PFSK-1 (cell line): ENCODE data around the gene RPS24.

Source experiments
- FOXP2 ChIP-seq: optimal IDR thresholded peaks from 2 replicates; pipeline ENCODE3; 2011; ENCODE audit warnings: borderline replicate concordance, control low read depth, inconsistent platforms; ENCODE audit not compliant: insufficient read depth; ENCODE audit errors: extremely low read length, extremely low read depth
- POLR2AphosphoS5 ChIP-seq: IDR thresholded peaks from 2 replicates; pipeline ENCODE4 v1.6.1; 2012; ENCODE audit warnings: low read depth, mild to moderate bottlenecking, control low read depth, low read length, moderate library complexity
- REST ChIP-seq, 2 experiments: IDR thresholded peaks; 2 replicates each; pipeline versions ENCODE4 v1.6.1 to v1.8.0; 2011 to 2012; ENCODE audit warnings: low read depth in 2 of 2, low read length in 2 of 2, control low read depth in 1 of 2, inconsistent platforms in 1 of 2, mild to moderate bottlenecking in 1 of 2, moderate library complexity in 1 of 2; ENCODE audit not compliant: insufficient read depth in 1 of 2
- SIN3A ChIP-seq: IDR thresholded peaks from 2 replicates; pipeline ENCODE4 v1.6.1; 2012; ENCODE audit warnings: mild to moderate bottlenecking, low read length, moderate library complexity, borderline replicate concordance; ENCODE audit not compliant: insufficient read depth
- TAF1 ChIP-seq: IDR thresholded peaks from 2 replicates; pipeline ENCODE4 v1.6.1; 2012; ENCODE audit warnings: low read length, control low read depth, borderline replicate concordance; ENCODE audit not compliant: insufficient read depth

Gene RPS24

DNA sequence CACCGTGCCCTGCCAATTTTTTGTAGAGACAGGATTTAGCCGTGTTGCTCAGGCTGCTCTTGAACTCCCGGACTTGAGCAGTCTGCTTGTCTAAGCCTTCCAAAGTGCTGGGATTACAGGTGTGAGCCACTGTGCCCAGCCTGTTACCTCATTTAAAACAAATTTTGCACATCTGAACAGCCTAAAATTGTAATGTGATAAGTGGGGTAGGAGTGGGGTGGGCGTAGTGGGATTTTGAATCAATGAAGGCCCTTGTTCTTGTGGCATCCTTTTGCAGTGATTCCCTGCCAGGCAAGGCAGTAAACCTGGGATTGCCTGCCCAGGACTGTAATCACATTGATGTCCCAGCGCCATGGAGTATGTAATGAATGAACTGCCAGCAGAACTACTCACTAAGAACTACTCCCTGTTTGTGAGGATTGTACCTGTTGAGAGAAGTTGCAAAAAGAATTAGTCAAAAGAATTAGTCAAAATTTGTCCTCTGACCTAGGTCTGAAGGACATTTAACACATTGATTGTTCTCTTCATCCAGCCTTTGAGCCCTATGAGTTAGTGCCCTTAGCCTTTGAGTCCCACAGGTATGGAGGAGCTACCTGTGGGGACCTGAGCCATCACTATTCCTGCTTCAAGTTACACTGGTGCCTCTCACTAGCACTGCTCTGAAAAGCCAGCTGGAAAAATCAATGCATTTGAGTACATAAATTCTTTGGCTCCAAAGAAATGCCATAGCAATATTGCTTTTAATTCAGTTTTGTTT is 5.3 kb downstream of the RPS24 start:
- TF ChIP-seq FOXP2 (no peak), REST (IDR thresholded peaks at IDR 0.05; ENCODE audit: insufficient read depth in 1 of 2, low read depth in 2 of 2, low read length in 2 of 2) (no peak), TAF1 (no peak), SIN3A (no peak), POLR2AphosphoS5 (no peak; the same call in 1 of the 2 replicates)

DNA sequence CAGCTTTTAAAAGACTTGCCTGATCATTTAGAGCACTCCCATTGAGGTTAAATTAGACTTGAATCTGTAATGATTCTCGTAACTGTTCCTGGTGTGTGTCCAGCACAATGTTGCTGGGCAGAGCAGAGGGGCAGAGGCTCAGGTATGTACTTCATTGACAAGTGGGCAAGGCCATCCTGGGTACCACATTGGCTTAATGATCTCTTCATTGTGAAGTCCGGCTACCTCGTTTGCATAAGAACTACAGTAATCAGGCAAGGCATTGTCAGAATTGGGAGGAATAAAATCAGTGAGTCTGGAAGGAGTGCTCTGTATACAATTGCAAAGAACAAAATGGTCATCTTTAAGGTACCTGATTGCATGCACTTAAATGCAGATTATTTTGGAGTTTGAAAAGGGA is 6.1 kb downstream of the RPS24 start:
- TF ChIP-seq FOXP2 (no peak), POLR2AphosphoS5 (peak; percentile 31; the same call in 1 of the 2 replicates)

DNA sequence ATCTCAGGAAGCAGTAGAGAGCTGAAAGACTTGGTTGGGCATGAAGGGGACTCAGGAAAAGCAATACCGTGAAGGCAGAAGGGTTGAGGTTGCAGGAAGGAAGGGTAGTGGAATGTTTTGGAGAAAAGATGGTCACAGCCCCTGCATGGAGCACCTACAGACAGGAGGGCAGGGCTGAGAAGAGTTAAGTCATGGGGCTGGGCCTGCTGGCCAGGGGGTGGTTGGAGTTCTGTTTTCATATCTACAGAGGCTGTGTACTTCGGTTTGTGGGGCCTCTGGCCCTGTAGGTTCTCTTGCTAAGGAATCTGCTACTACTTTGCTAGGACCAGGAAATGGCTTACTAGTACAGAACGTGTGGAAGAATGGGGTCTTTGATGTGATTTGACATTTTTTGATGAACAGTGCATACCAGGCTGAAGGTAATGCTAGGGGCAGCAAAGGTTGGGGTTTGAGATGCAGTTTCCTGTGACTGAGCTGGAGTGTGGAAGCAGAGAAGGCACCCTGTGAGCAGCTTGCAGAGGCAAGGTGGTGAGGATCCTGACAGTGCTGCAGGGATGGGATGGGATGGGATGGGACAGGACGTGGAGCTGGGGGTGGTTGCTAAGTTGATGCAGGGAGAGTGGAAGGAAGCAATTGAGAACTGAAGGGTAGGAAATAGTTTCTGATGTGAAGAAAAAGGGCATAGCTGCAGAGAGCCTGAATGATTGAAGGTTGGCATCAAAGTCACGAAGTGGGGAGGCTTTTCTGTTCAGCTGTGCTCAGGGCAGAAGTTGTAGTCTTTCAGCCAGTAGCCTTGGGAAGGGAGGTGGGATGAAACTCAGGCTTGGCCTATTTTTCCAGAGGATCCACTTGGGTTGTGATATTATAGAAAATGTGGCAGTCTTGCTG is 7.8 kb downstream of the RPS24 start:
- TF ChIP-seq POLR2AphosphoS5 (peak; percentile 76; the same call in 1 of the 2 replicates), FOXP2 (no peak)

DNA sequence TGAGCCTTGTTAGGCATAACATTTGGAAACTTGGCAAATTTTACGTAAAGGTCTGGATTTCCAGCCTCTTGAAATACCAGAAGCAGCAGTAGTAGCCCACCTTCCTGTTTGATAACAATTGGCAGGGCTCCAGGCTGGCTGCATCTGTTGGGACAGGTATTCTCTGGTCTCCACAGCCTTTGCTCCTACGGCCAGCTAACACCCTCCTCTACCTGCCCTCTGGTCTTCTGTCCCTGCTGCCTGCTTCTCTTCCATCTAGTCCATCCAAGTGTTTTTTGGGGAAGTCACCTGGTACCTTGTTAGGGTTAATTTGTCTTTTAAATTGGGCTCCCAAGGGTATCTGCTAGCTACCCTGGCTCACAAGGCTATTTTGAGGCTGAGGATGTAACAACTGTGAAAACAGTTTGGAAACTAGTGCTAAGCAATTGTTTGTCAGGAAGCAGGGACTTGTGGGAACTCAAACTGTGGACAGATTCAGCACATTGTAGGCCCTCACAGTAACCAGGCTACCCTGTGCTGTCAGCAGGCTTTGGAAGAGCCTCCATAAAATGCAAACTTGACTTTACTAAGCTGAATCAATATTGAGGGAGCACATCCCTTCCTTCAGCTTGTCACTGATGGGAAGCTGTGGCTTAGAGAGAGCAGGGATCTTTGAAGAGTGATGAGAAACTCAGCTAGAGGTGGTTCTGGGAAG is 8.5 kb downstream of the RPS24 start:
- peak; percentile 42 for TF ChIP-seq POLR2AphosphoS5
- no peak for TF ChIP-seq SIN3A
- TF ChIP-seq FOXP2, result no peak
- no peak for TF ChIP-seq REST (IDR thresholded peaks at IDR 0.05; ENCODE audit: insufficient read depth in 1 of 2, low read depth in 2 of 2, low read length in 2 of 2)

DNA sequence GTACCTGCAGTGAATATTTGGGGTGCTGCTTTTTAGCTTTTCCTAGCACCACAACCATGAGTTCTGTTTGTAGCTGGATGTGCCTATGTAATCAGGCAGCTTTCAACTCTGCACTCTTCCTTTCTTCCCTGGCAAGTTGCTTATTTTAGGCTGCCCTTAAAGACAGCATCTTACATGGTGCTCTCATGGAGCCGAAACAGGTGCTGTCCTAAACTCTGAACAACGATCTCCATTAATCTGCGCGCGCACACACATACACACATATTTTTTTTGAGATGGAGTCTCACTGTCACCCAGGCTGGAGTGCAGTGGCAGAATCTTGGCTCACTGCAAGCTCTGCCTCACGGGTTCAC is 9.1 kb downstream of the RPS24 start:
- TF ChIP-seq TAF1 (no peak), POLR2AphosphoS5 (no peak; the same call in 1 of the 2 replicates), REST (IDR thresholded peaks at IDR 0.05; ENCODE audit: insufficient read depth in 1 of 2, low read depth in 2 of 2, low read length in 2 of 2) (no peak), SIN3A (no peak), FOXP2 (no peak)

GRCh38 chr10:78044179-78044578 is 10.5 kb downstream of the RPS24 start:
- TF ChIP-seq SIN3A (no peak), POLR2AphosphoS5 (no peak), TAF1 (no peak), REST (IDR thresholded peaks at IDR 0.05; ENCODE audit: insufficient read depth in 1 of 2, low read depth in 2 of 2, low read length in 2 of 2) (no peak), FOXP2 (no peak)
